Measurements from ENCODE around the gene PDLIM5.

PDLIM5 gene

GRCh38 chr4:94430406-94430805 lies 21.3 kb upstream of the PDLIM5 start:
- no peak for DNase-seq

- no peak for DNase-seq
Measured at GRCh38 chr4:94431388-94431787, 20.4 kb upstream of the PDLIM5 start.

GRCh38 chr4:94434505-94434904 lies 17.2 kb upstream of the PDLIM5 start:
- DNase-seq: no peak

- no peak for DNase-seq
Measured at GRCh38 chr4:94435874-94436273, 15.9 kb upstream of the PDLIM5 start.

- no peak for DNase-seq
Measured at GRCh38 chr4:94436512-94436911, 15.2 kb upstream of the PDLIM5 start.

GRCh38 chr4:94439606-94440005 lies 12.1 kb upstream of the PDLIM5 start:
- DNase-seq: no peak

- no peak for DNase-seq
Measured at GRCh38 chr4:94441838-94442237, 9.9 kb upstream of the PDLIM5 start.

- no peak for DNase-seq
Measured at GRCh38 chr4:94442251-94442650, 9.5 kb upstream of the PDLIM5 start.

GRCh38 chr4:94446386-94446785 lies 5.4 kb upstream of the PDLIM5 start:
- no peak for DNase-seq

GRCh38 chr4:94447754-94448411 lies 3.9 kb upstream of the PDLIM5 start:
- no peak for DNase-seq

GRCh38 chr4:94448815-94449375 lies 2.8 kb upstream of the PDLIM5 start:
- no peak for DNase-seq

- DNase-seq: no peak
Measured at GRCh38 chr4:94451051-94451694, 569 bp upstream of the PDLIM5 start.

GRCh38 chr4:94452476-94453371 lies 982 bp downstream of the PDLIM5 start:
- no peak for DNase-seq

GRCh38 chr4:94453391-94453963 lies 1.7 kb downstream of the PDLIM5 start:
- no peak for DNase-seq

GRCh38 chr4:94454405-94454804 lies 2.7 kb downstream of the PDLIM5 start:
- no peak for DNase-seq

GRCh38 chr4:94455081-94455480 lies 3.3 kb downstream of the PDLIM5 start:
- no peak for DNase-seq

- DNase-seq: no peak
Measured at GRCh38 chr4:94457692-94458106, 6.0 kb downstream of the PDLIM5 start.

GRCh38 chr4:94458682-94459081 lies 6.9 kb downstream of the PDLIM5 start:
- no peak for DNase-seq

- DNase-seq: no peak
Measured at GRCh38 chr4:94459462-94460161, 7.9 kb downstream of the PDLIM5 start.

- DNase-seq: no peak
Measured at GRCh38 chr4:94461506-94461905, 9.8 kb downstream of the PDLIM5 start.

- no peak for DNase-seq
Measured at GRCh38 chr4:94462572-94462971, 10.8 kb downstream of the PDLIM5 start.

GRCh38 chr4:94463771-94464170 lies 12.0 kb downstream of the PDLIM5 start:
- DNase-seq: no peak

Data from CD4-positive, alpha-beta T cell treated with Interleukin-4 for 1 hour (primary cell).